Sigmoid colon (tissue), 7 donors: ENCODE measurements around the gene SMAD3. TPM values are rescaled to one million over a fixed set of nuclear protein-coding genes. Genes with fewer than 3 reads are reported as not detected.
A peak's percentile ranks its signal among the peaks of the same experiment; 100 is the strongest.

Source experiments
- DNase-seq: peaks from one replicate; pipeline ENCODE4 v3.0.0-alpha.2; 2019
- H3K27ac ChIP-seq, 4 donors: fragments of 200-600 bp; sonication (generic); one replicate each; pipeline ENCODE4 v1.5.1; 2016 to 2019; ENCODE audit warnings: mild to moderate bottlenecking in 1 of 4
- H3K27me3 ChIP-seq, 3 donors: fragments of 200-600 bp; sonication (generic); one replicate each; pipeline ENCODE4 v1.5.1; 2019; ENCODE audit warnings: mild to moderate bottlenecking in 1 of 3
- H3K36me3 ChIP-seq, 4 donors: fragments of 200-600 bp; sonication (generic); one replicate each; pipeline ENCODE4 v1.5.1; 2016 to 2019
- H3K4me1 ChIP-seq, 4 donors: fragments of 200-600 bp; sonication (generic); one replicate each; pipeline ENCODE4 v1.5.1; 2017 to 2019
- H3K4me3 ChIP-seq, 4 donors: fragments of 200-600 bp; sonication (generic); one replicate each; pipeline ENCODE4 v1.5.1; 2017 to 2019; ENCODE audit warnings: mild to moderate bottlenecking in 2 of 4, moderate library complexity in 1 of 4
- H3K9me3 ChIP-seq, 4 donors: fragments of 200-600 bp in 3 of 4; sonication (generic) in 3 of 4; one replicate each; pipeline versions ENCODE4 v1.5.1 to v1.6.1; 2013 to 2019
- CTCF ChIP-seq, 4 experiments: fragments of 450-650 bp in 3 of 4; fragments of 200-600 bp in 1 of 4; IDR thresholded peaks; one replicate each; pipeline ENCODE4 v1.5.1; 2016 to 2019; ENCODE audit warnings: antibody characterized with exemption in 4 of 4, mild to moderate bottlenecking in 3 of 4, moderate library complexity in 2 of 4
- EP300 ChIP-seq, 4 donors: sonication (generic); formaldehyde crosslinking; IDR thresholded peaks; one replicate each; pipeline ENCODE4 v1.6.1; 2017; ENCODE audit warnings: antibody characterized with exemption in 4 of 4
- POLR2A ChIP-seq, 2 donors: fragments of 450-650 bp; IDR thresholded peaks; one replicate each; pipeline ENCODE4 v1.6.1; 2016; ENCODE audit warnings: antibody characterized with exemption in 2 of 2, mild to moderate bottlenecking in 2 of 2, moderate library complexity in 2 of 2
- POLR2AphosphoS5 ChIP-seq, 4 donors: sonication (generic); formaldehyde crosslinking; IDR thresholded peaks; one replicate each; pipeline ENCODE4 v1.6.1; 2017; ENCODE audit warnings: antibody characterized with exemption in 4 of 4
- WGBS, 2 donors: extraction: QIAGEN DNeasy Blood & Tissue Kit; methylation state at CpG; one replicate each; pipeline ENCODE4 v1.1.7; 2013; 5-methylcytosine and 5-hydroxymethylcytosine counted together
- intact Hi-C: fragments of 100-400 bp; cut with DNase I; formaldehyde crosslinking; loops from one replicate; pipeline ENCODE4 v1.15.1; 2023
- polyA plus RNA-seq, 3 donors: library from polyadenylated mRNA; stranded (reverse); fragments of 200-250 nt; gene quantifications; one replicate each; pipeline ENCODE4 v1.2.3, GENCODE V29; 2013
- total RNA-seq, 4 donors: library from RNA; depleted of rRNA; stranded (reverse); fragments of >200 nt; gene quantifications; one replicate each; pipeline ENCODE4 v1.1.0, GENCODE V29; 2016
- donor health status: healthy with polysubstance abuse.
- donor health status: Bipolar disorder and iron deficiency.
- donor health status: healthy.

The SMAD3 gene
- total and polyA plus RNA-seq, 7 donors: 12.5 to 28.2 (median 18.4) TPM

GRCh38 chr15:67133026-67133425, 67.6 kb downstream of the SMAD3 start:
- 63 to 82% methylated on average over 4 of the region's 4 CpGs for WGBS, 2 donors
- Histone ChIP-seq H3K27ac (peak overlapping the region in 2 of 4 donors; percentile 84 to 85), H3K36me3 (no peaks in the 10 kb centered on the region), H3K4me1 (peaks cover 0 to 90% (median 85%) of the 10 kb centered on the region in 4 donors), H3K9me3 (no peaks in the 10 kb centered on the region), H3K27me3 (no peaks in the 10 kb centered on the region), H3K4me3 (no peak overlapping the region)
- intact Hi-C loops: no loop called here
- DNase-seq: peak; percentile 40
- TF ChIP-seq POLR2AphosphoS5 (IDR thresholded peaks at IDR 0.05) (no peak), EP300 (IDR thresholded peaks at IDR 0.05) (no peak), POLR2A (IDR thresholded peaks at IDR 0.05) (no peak), CTCF (IDR thresholded peaks at IDR 0.05) (no peak)

DNA sequence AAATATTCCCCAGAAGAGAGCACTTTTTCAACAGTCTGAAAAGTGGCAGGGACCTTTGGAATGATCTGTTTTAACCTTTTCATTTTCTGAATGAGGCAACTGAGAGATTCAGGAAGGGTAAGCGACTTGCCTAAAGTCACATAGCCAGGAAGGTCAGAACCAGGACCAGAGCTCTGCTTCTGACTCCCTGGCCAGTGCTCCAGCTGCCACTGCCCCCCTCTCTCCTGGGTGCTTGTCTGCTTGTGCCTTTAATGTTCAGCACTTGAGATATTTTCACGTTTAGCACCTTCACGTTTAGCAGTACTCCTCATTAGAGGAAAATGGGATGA, 68.3 kb downstream of the SMAD3 start:
- H3K36me3 ChIP-seq: no peaks in the 10 kb centered on the region
- intact Hi-C loops: no loop called here
- TF ChIP-seq EP300 (IDR thresholded peaks at IDR 0.05) (no peak), POLR2AphosphoS5 (IDR thresholded peaks at IDR 0.05) (no peak), POLR2A (IDR thresholded peaks at IDR 0.05) (no peak), CTCF (IDR thresholded peaks at IDR 0.05) (no peak)
- peak; percentile 33 for DNase-seq
- peaks cover 0 to 90% (median 85%) of the 10 kb centered on the region in 4 donors for H3K4me1 ChIP-seq
- H3K9me3 ChIP-seq: no peaks in the 10 kb centered on the region
- peak overlapping the region; percentile 79 to 85 (median 84) for H3K27ac ChIP-seq
- H3K4me3 ChIP-seq: no peak overlapping the region
- no peaks in the 10 kb centered on the region for H3K27me3 ChIP-seq
- WGBS, 2 donors: 46 to 62% methylated on average over 3 of the region's 3 CpGs

GRCh38 chr15:67134067-67134838, 68.9 kb downstream of the SMAD3 start:
- TF ChIP-seq POLR2AphosphoS5 (IDR thresholded peaks at IDR 0.05): peak in 2 of 4 donors; percentile 42 to 60
- no peak for TF ChIP-seq POLR2A (IDR thresholded peaks at IDR 0.05)
- Histone ChIP-seq H3K4me1 (peaks cover 0 to 90% (median 87%) of the 10 kb centered on the region in 4 donors), H3K9me3 (no peaks in the 10 kb centered on the region), H3K36me3 (no peaks in the 10 kb centered on the region), H3K27ac (peak overlapping the region; percentile 79 to 85 (median 84)), H3K4me3 (no peak overlapping the region), H3K27me3 (no peaks in the 10 kb centered on the region)
- intact Hi-C loops: no loop called here
- peak; percentile 66 for DNase-seq
- WGBS, 2 donors: 20 to 24% methylated on average over 13 of the region's 13 CpGs

- intact Hi-C loops: loop anchor here (5.0 kb wide), 1 partner anchor 117 kb away; the partner anchor contains the start of genes AAGAB and IQCH
- 14 to 47% methylated on average over 4 of the region's 4 CpGs for WGBS, 2 donors
- peaks cover 0 to 95% (median 93%) of the 10 kb centered on the region in 4 donors for H3K4me1 ChIP-seq
Measured at GRCh38 chr15:67134871-67135492, 69.6 kb downstream of the SMAD3 start.

More at GRCh38 chr15:67134871-67135492, 69.6 kb downstream of the SMAD3 start:
- peak; percentile 66 for DNase-seq
- Histone ChIP-seq H3K36me3 (no peaks in the 10 kb centered on the region), H3K27me3 (no peaks in the 10 kb centered on the region), H3K9me3 (no peaks in the 10 kb centered on the region), H3K27ac (peak overlapping the region; percentile 79 to 85 (median 84)), H3K4me3 (no peak overlapping the region)
- TF ChIP-seq EP300 (IDR thresholded peaks at IDR 0.05): no peak
- TF ChIP-seq CTCF (IDR thresholded peaks at IDR 0.05): no peak
- no peak for TF ChIP-seq POLR2AphosphoS5 (IDR thresholded peaks at IDR 0.05)
- no peak for TF ChIP-seq POLR2A (IDR thresholded peaks at IDR 0.05)
